OCI-M2 (cell line): ENCODE results near the gene MTHFSD.

Experiments used
- DNase-seq: peaks from one replicate; lab custom pipeline; 2025; ENCODE audit not compliant: unreplicated experiment; lab: John Stamatoyannopoulos, UW

MTHFSD gene

DNA sequence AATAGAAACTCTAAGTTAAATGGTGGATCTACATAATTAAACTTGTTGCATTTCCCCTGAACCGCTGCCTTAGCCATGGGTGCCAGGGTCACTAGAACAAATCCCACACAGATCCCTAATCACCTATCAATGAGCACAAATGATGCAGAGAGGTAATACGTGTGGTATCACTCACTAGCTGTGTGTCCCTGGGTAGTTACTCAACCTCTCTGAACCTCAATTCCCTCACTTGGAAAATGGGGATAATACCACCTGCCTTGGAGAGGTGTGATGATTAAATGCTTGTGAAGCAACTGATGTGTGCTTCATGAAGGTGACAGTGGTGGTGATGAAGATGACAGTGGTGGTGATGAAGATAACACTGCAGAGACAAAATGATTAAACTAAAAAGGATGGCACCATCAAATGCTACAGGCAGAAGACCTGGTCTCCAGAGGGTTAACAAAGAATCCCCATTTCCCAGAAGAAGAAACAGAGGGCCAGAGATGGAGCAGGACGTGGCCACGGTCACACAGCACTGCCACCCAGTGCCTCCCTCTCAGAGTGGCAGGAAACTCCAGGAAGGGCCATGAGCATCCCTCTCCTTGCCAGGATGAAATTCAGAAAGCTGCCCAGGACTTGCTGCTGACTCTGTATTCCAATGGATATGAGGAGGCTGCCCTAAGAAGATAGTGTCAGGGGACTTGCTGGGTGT is 62.6 kb downstream of the MTHFSD start:
- DNase-seq: no peak

DNA sequence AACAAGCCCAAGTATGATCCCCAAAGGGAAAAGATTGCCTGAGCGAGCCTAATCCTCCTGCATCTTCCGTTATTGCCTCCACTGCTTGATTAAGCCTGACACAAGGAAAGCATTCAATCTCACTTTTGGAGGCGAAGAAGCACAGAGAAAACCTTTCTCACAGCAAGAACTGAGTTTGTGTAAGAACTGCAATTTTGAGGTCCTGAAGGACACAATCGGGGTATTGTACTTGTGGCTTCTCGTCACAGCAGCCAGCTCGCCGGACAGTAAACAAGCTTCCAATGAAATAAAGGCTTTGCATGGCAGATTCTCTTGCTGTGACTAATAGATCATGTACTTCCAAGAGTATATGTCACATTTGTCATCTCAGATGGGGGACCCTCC is 63.4 kb downstream of the MTHFSD start:
- no peak for DNase-seq

DNA sequence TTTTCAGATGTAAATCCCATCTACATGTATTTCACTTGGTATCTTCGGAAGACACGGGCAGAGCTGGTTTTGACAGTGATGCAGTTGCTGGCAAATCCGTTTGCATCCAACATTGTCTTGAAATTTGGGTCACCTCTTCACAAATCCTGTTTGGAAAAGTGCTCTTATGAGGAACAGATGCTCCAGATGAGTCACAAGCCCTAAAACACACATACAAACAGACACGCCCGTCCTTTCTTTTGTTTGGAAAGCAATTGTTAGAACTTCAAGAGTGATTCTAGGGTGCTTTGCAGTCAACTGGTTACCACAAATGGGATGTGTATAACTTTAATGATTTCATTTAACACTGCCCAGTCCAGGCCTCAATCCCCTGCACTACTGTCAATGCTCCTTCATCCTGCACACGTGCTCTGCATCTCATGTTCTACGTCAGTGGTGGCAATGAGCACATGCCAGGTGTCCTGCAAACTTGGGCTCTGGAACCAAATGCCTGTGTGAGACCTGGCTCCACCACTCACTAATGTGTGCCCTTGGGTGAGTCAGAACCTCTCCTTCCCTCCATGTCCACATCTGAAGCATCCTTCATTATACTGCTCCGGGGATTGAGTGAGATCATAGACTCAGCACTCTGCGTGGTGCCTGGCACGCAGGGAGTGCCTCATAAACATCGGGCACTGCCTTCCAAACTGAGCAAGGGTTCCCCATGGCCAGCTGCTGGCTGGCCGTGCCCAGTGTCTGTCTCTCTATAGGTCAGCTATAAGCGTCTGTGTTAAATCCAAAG is 64.0 kb downstream of the MTHFSD start:
- no peak for DNase-seq

GRCh38 chr16:86485746-86486145 is 69.3 kb downstream of the MTHFSD start:
- no peak for DNase-seq

GRCh38 chr16:86484240-86484639 is 70.8 kb downstream of the MTHFSD start:
- DNase-seq: no peak

DNA sequence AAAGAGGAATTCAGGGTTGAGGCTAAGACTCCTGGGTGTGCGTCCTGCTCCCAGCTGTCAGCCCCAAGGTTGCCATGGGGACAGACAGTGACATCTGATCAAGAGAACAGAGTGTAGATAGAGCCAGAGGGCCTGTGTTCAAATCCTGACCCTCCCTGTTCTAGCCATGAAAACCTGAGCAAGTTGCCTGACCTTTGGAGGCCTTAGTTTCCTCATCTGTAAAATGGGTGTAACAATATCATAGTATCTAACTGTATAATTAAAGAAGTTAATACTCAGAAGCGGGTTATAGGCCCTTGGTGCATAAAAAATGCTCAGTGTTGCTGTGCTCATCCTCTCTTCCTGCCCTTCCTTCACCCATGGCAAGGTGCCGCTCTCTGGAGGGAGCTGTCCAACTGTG is 73.4 kb downstream of the MTHFSD start:
- DNase-seq: no peak

DNA sequence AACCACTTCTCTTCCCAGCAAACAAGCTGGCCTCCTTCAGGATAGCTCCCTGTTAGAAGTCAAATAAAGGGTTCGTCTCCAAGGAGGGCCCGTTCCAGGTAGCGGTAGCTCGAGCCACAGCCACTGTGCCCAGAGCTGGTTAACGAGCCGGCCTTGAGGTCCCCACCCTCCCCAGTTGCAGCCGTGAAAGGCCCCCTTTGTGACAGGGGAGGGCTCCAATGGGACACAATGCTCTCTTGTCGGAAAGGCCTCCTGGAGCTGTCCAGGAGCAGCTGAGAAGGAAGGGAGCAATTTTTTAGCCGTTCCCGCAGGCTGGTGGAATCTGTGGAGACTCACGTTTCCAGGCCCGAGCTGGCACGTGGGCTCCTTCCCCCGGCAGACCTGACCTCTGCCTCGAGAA is 74.6 kb downstream of the MTHFSD start:
- no peak for DNase-seq
